ENCODE results near the gene BMP5. TPM values are rescaled to one million over a fixed set of nuclear protein-coding genes. Genes with fewer than 3 reads are reported as not detected.

Gene BMP5
- total RNA-seq, 2 experiments from 2014 or later, result not detected

GRCh38 chr6:55708711-55709110, 166.7 kb downstream of the BMP5 start:
- H3K27me3 Mint-ChIP-seq, result no peaks in the 10 kb centered on the region
- H3K9me3 Mint-ChIP-seq, result peaks cover 11% of the 10 kb centered on the region
- H3K4me3 Mint-ChIP-seq, result no peak overlapping the region
- ChIA-PET CTCF (no interaction called here), POLR2A (no interaction called here)
- DNase-seq, result no peak
- H3K36me3 Mint-ChIP-seq (ENCODE audit: low read depth), result no peaks in the 10 kb centered on the region
- no peak overlapping the region for H3K27ac Mint-ChIP-seq
- H3K4me1 Mint-ChIP-seq, result no peaks in the 10 kb centered on the region

- ChIA-PET POLR2A (interaction anchor here (0.5 kb wide), 1 partner anchor 11 kb away, joined by 3 read pairs; no protein-coding TSS in a partner anchor), CTCF (no interaction called here)
- no peaks in the 10 kb centered on the region for H3K36me3 Mint-ChIP-seq (ENCODE audit: low read depth)
- H3K9me3 Mint-ChIP-seq, result peaks cover 11% of the 10 kb centered on the region
- no peaks in the 10 kb centered on the region for H3K4me1 Mint-ChIP-seq
- H3K27ac Mint-ChIP-seq, result no peak overlapping the region
- DNase-seq, result no peak
- H3K4me3 Mint-ChIP-seq, result no peak overlapping the region
- H3K27me3 Mint-ChIP-seq, result no peaks in the 10 kb centered on the region
Measured at GRCh38 chr6:55705451-55706440, 169.6 kb downstream of the BMP5 start.

- Mint-ChIP-seq H3K36me3 (ENCODE audit: low read depth) (no peaks in the 10 kb centered on the region), H3K27ac (no peak overlapping the region), H3K9me3 (peaks cover 11% of the 10 kb centered on the region), H3K27me3 (no peaks in the 10 kb centered on the region), H3K4me1 (no peaks in the 10 kb centered on the region), H3K4me3 (no peak overlapping the region)
- ChIA-PET POLR2A (no interaction called here), CTCF (no interaction called here)
- DNase-seq, result no peak
Measured at GRCh38 chr6:55704421-55704820, 171.0 kb downstream of the BMP5 start.
